Measurements from ENCODE around the gene ZNF75A. TPM values are rescaled to one million over a fixed set of nuclear protein-coding genes. Genes with fewer than 3 reads are reported as not detected.

Gene ZNF75A
- total and polyA plus RNA-seq, 2 experiments from 2014 or later: 29.6 to 36.9 TPM

DNA sequence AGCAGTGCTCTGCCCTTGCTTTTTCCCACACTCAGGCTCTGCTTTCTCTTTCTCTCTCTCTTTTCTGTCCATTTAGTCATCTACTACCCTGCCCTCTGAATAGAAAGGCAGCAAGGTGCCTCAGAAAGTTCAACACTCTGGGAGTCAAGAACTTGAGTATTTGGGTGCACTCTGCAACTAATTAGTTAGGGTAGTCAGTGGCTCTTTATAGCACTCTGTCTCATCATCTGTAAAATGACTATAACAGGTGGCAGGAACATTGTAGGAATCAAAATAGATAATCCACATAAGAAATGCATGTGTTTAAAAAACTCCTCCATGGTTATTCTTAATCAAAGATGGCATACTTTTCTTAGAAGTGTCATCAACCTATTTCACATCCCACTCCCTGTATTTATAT, 57.6 kb downstream of the ZNF75A start:
- TF ChIP-seq, protein P1, sequence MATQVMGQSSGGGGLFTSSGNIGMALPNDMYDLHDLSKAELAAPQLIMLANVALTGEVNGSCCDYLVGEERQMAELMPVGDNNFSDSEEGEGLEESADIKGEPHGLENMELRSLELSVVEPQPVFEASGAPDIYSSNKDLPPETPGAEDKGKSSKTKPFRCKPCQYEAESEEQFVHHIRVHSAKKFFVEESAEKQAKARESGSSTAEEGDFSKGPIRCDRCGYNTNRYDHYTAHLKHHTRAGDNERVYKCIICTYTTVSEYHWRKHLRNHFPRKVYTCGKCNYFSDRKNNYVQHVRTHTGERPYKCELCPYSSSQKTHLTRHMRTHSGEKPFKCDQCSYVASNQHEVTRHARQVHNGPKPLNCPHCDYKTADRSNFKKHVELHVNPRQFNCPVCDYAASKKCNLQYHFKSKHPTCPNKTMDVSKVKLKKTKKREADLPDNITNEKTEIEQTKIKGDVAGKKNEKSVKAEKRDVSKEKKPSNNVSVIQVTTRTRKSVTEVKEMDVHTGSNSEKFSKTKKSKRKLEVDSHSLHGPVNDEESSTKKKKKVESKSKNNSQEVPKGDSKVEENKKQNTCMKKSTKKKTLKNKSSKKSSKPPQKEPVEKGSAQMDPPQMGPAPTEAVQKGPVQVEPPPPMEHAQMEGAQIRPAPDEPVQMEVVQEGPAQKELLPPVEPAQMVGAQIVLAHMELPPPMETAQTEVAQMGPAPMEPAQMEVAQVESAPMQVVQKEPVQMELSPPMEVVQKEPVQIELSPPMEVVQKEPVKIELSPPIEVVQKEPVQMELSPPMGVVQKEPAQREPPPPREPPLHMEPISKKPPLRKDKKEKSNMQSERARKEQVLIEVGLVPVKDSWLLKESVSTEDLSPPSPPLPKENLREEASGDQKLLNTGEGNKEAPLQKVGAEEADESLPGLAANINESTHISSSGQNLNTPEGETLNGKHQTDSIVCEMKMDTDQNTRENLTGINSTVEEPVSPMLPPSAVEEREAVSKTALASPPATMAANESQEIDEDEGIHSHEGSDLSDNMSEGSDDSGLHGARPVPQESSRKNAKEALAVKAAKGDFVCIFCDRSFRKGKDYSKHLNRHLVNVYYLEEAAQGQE (IDR thresholded peaks at IDR 0.05; ENCODE audit: unreplicated experiment): no peak
- TF ChIP-seq, protein P2, sequence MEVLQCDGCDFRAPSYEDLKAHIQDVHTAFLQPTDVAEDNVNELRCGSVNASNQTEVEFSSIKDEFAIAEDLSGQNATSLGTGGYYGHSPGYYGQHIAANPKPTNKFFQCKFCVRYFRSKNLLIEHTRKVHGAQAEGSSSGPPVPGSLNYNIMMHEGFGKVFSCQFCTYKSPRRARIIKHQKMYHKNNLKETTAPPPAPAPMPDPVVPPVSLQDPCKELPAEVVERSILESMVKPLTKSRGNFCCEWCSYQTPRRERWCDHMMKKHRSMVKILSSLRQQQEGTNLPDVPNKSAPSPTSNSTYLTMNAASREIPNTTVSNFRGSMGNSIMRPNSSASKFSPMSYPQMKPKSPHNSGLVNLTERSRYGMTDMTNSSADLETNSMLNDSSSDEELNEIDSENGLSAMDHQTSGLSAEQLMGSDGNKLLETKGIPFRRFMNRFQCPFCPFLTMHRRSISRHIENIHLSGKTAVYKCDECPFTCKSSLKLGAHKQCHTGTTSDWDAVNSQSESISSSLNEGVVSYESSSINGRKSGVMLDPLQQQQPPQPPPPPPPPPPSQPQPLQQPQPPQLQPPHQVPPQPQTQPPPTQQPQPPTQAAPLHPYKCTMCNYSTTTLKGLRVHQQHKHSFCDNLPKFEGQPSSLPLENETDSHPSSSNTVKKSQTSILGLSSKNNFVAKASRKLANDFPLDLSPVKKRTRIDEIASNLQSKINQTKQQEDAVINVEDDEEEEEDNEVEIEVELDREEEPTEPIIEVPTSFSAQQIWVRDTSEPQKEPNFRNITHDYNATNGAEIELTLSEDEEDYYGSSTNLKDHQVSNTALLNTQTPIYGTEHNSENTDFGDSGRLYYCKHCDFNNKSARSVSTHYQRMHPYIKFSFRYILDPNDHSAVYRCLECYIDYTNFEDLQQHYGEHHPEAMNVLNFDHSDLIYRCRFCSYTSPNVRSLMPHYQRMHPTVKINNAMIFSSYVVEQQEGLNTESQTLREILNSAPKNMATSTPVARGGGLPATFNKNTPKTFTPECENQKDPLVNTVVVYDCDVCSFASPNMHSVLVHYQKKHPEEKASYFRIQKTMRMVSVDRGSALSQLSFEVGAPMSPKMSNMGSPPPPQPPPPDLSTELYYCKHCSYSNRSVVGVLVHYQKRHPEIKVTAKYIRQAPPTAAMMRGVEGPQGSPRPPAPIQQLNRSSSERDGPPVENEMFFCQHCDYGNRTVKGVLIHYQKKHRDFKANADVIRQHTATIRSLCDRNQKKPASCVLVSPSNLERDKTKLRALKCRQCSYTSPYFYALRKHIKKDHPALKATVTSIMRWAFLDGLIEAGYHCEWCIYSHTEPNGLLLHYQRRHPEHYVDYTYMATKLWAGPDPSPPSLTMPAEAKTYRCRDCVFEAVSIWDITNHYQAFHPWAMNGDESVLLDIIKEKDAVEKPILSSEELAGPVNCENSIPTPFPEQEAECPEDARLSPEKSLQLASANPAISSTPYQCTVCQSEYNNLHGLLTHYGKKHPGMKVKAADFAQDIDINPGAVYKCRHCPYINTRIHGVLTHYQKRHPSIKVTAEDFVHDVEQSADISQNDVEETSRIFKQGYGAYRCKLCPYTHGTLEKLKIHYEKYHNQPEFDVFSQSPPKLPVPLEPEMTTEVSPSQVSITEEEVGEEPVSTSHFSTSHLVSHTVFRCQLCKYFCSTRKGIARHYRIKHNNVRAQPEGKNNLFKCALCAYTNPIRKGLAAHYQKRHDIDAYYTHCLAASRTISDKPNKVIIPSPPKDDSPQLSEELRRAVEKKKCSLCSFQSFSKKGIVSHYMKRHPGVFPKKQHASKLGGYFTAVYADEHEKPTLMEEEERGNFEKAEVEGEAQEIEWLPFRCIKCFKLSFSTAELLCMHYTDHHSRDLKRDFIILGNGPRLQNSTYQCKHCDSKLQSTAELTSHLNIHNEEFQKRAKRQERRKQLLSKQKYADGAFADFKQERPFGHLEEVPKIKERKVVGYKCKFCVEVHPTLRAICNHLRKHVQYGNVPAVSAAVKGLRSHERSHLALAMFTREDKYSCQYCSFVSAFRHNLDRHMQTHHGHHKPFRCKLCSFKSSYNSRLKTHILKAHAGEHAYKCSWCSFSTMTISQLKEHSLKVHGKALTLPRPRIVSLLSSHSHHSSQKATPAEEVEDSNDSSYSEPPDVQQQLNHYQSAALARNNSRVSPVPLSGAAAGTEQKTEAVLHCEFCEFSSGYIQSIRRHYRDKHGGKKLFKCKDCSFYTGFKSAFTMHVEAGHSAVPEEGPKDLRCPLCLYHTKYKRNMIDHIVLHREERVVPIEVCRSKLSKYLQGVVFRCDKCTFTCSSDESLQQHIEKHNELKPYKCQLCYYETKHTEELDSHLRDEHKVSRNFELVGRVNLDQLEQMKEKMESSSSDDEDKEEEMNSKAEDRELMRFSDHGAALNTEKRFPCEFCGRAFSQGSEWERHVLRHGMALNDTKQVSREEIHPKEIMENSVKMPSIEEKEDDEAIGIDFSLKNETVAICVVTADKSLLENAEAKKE (CRISPR knock-in tag; IDR thresholded peaks at IDR 0.05): no peak
- TF ChIP-seq JUNB (IDR thresholded peaks at IDR 0.05; ENCODE audit: unreplicated experiment): no peak
- TF ChIP-seq, protein P3, sequence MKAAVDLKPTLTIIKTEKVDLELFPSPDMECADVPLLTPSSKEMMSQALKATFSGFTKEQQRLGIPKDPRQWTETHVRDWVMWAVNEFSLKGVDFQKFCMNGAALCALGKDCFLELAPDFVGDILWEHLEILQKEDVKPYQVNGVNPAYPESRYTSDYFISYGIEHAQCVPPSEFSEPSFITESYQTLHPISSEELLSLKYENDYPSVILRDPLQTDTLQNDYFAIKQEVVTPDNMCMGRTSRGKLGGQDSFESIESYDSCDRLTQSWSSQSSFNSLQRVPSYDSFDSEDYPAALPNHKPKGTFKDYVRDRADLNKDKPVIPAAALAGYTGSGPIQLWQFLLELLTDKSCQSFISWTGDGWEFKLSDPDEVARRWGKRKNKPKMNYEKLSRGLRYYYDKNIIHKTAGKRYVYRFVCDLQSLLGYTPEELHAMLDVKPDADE (IDR thresholded peaks at IDR 0.05): no peak
- no peak for TF ChIP-seq ZNF331 (CRISPR knock-in tag; IDR thresholded peaks at IDR 0.05; ENCODE audit: low read depth)
- TF ChIP-seq, protein P4, sequence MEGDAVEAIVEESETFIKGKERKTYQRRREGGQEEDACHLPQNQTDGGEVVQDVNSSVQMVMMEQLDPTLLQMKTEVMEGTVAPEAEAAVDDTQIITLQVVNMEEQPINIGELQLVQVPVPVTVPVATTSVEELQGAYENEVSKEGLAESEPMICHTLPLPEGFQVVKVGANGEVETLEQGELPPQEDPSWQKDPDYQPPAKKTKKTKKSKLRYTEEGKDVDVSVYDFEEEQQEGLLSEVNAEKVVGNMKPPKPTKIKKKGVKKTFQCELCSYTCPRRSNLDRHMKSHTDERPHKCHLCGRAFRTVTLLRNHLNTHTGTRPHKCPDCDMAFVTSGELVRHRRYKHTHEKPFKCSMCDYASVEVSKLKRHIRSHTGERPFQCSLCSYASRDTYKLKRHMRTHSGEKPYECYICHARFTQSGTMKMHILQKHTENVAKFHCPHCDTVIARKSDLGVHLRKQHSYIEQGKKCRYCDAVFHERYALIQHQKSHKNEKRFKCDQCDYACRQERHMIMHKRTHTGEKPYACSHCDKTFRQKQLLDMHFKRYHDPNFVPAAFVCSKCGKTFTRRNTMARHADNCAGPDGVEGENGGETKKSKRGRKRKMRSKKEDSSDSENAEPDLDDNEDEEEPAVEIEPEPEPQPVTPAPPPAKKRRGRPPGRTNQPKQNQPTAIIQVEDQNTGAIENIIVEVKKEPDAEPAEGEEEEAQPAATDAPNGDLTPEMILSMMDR (conservative IDR thresholded peaks at IDR 0.05; ENCODE audit: low read depth in 2 of 2): no peak
- no peak for TF ChIP-seq CREB1 (CRISPR knock-in tag; IDR thresholded peaks at IDR 0.05; ENCODE audit: low read depth)
- TF ChIP-seq NANOG (IDR thresholded peaks at IDR 0.05; ENCODE audit: borderline replicate concordance): no peak
- no peak for TF ChIP-seq EZH2 (IDR thresholded peaks at IDR 0.05; ENCODE audit: low read depth, unreplicated experiment)
- no peaks in the 10 kb centered on the region for H3K4me1 Mint-ChIP-seq
- Histone ChIP-seq H3F3A (replicated peaks; ENCODE audit: low read depth) (no peaks in the 10 kb centered on the region), H3K4me3 (no peak overlapping the region), H3K27ac (ENCODE audit: low read depth) (no peak overlapping the region), H3K4me1 (ENCODE audit: insufficient read depth) (no peaks in the 10 kb centered on the region), H3K4me2 (no peak overlapping the region), H3K79me2 (replicated peaks; ENCODE audit: insufficient read depth) (no peaks in the 10 kb centered on the region), H3K27me3 (ENCODE audit: insufficient read depth) (no peaks in the 10 kb centered on the region), H2AFZ (no peak overlapping the region), H4K20me1 (replicated peaks; ENCODE audit: insufficient read depth) (no peaks in the 10 kb centered on the region), H3K9me2 (ENCODE audit: insufficient read depth) (no peaks in the 10 kb centered on the region), H3K36me3 (ENCODE audit: insufficient read depth) (no peaks in the 10 kb centered on the region; the same call in 1 of the 2 replicates)
- H3K4me3 Mint-ChIP-seq: no peak overlapping the region
- no peak for DNase-seq (ENCODE audit: low spot score)
- peaks cover 48% of the 10 kb centered on the region for H3K9me3 Mint-ChIP-seq
- no peak overlapping the region for H3K27ac Mint-ChIP-seq
- H3K27me3 Mint-ChIP-seq (ENCODE audit: insufficient read depth, low read depth, poor library complexity): peaks cover 4% of the 10 kb centered on the region
- ATAC-seq: no peak
- no peaks in the 10 kb centered on the region; the same call in 2 of the 3 replicates for H3K36me3 Mint-ChIP-seq (ENCODE audit: low read depth)
